ENCODE data around the gene CHMP6.

CHMP6 gene

GRCh38 chr17:80996422-80997305, 5.0 kb downstream of the CHMP6 start:
- no peak for DNase-seq

GRCh38 chr17:80997424-80998117, 5.9 kb downstream of the CHMP6 start:
- no peak for DNase-seq

DNA sequence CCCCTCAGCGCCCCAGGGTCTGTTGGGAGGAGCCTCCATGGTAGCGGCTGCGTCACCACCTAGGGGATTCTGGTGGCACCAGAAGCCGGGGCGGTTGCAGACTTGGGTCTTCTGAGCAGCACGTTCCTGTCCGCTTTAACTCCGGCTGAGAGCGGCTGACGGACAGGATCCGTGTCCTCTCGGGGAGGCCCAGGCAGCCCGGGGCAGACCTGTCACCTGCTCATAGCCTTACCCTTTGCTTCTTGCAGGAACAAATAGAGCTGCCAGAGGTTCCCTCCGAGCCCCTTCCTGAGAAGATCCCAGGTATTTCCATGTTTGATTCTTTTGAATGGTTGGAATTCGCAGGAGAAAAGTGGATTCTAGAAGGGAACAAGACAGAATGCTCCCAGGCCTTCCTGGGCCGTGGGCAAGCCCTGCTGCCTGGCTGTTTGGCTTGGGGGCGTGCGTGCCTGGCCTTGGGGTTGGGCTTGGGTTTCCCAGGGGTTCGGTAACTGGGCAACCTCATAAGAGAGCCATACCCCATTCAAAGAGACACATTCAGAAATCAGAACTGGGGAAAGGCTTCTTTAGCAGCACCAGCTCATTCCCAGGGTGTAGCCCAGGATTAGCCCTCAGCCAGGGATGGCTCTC, 6.6 kb downstream of the CHMP6 start:
- DNase-seq = no peak

GRCh38 chr17:80998748-80999535, 7.3 kb downstream of the CHMP6 start:
- no peak for DNase-seq

DNA sequence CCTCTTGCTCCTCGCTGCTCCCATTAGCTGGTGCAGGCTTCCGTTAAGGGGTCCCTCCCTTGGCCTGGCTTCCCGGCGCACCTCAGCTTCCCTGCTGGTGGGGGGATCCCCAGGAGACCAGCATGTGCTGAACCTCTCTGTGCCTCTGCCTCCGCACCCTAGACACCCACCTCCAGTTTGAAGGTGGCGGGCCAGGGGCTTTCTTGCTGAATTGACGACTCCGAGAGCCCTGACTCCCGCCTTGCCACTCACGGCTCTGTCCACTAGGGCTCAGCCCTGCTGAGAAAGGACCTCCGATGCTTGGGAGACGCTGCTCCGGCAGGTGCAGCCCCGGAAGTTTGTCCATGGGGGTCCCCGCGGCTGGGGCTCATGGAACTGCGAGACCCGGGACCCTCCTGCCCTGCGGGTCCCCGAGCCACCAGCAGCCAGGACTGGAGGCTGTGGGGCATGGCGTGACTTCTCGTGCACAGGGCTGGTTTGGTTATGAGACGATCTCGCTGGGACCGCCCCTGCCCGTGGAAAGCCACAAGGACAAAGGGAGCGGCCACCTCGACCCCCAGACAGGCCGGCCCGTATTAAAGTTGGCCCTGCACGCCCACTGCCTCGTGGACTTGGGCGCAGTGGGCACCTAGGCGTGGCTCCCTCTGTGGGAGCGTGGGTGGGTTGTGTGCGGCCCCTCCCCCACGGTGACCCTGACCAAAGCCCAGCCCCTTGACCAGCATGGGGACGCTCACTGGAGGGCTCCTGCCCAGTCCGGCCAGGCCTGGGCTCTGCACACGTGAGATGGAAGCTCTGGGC, 8.1 kb downstream of the CHMP6 start:
- no peak for DNase-seq

GRCh38 chr17:81000334-81000630, 8.6 kb downstream of the CHMP6 start:
- no peak for DNase-seq

DNA sequence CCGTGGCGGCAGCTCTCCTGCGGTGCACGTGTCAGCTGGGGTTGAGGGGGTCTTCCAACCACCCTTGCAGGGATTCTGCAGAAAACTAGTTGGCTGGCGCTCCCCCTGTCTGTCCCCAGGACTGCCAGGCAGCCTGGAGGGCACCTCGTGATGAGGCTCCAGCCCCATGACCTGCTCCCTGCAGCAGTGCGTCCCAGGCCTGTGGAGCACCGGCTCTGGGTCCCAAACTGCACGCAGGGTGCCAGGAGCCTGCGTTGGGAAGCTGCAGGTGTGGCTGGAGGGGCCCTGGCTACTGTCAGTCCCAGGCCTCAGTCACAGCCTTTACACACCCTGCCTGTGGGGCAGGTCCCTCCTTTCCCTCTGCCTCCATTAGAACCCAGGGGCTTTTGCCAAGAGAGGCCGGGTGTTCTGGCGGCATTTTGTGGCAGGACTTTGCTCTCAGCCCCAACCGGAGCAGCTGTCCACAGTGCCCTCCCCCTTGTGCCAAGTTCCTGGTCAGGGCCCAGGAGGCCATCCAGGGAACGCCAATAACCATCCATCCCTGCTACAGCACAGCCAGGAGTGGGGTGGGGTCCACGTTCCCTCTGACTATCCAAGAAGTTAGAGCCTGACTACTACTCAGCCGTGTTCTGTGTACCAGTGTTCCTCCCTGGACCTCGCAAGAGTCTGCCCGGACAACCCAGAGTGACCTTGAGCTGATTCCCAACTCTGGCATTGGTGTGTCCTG, 9.2 kb downstream of the CHMP6 start:
- no peak for DNase-seq

- no peak for DNase-seq
These were observed 10.4 kb downstream of the CHMP6 start for GRCh38 chr17:81002013-81002384.

GRCh38 chr17:81002409-81003361, 11.0 kb downstream of the CHMP6 start:
- no peak for DNase-seq

DNA sequence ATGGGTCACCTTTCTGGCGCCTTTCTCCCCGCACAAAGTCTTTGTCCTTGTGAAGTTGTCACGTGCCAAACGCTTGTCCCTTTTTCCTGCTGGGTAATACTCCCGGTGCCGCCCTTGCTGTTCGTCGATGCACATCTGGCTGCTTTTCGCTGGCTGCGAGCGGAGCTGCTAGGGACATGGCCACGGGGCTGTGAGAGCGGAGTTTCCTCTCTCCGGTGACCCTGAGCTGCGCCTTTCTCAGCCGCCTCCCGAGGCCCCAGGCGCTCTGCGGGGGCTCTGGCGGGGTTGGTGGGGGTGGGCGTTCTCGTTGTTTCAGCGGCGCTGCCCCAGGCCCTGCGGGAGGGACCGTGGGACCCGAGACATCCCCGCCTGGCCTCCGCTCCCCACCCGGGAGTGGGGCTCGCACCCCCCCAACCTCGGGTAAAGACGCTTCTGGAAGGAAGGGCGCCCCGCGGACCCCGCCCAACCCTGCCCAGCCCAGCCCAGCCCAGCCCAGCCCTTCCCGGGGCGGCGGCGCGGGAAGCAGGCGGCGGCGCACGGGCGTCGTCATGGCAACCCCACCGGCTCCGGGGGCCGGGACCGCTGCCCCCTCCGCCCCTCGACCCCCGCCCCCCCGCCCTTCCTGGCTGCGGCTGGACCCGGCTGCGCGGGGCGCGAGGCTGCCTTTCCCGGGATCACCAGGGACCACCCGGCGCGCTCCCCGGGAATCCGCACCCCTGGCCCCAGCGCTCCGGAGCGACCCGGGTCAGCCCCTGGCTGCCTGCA, 12.3 kb downstream of the CHMP6 start:
- no peak for DNase-seq

- DNase-seq = no peak
These were observed 15.2 kb downstream of the CHMP6 start for GRCh38 chr17:81006891-81007290.

DNA sequence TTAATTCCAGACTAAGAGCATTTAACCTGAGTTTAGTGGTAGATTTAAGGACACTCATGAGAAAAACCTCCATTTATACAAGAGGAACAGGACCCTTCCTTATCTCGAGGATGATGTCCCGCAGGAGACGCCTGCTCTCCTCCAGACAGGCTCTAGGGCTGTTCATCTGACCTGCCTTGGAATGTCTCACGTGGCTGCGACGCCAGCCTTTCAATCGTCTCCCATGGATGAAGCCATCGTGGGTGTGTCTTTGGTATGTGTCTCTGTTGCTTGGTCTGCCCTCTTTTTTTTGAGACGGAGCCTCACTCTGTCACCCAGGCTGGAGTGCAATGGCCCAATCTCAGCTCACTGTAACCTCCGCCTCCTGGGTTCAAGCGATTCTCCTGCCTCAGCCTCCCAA, 16.5 kb downstream of the CHMP6 start:
- DNase-seq = no peak

- DNase-seq = no peak
These were observed 17.5 kb downstream of the CHMP6 start for GRCh38 chr17:81009136-81009535.

- no peak for DNase-seq
These were observed 19.3 kb downstream of the CHMP6 start for GRCh38 chr17:81010935-81011334.

- DNase-seq = no peak
These were observed 20.3 kb downstream of the CHMP6 start for GRCh38 chr17:81011951-81012350.

GRCh38 chr17:81012574-81013447, 21.2 kb downstream of the CHMP6 start:
- no peak for DNase-seq

- no peak for DNase-seq
These were observed 22.0 kb downstream of the CHMP6 start for GRCh38 chr17:81013642-81014041.

- DNase-seq = no peak
These were observed 23.5 kb downstream of the CHMP6 start for GRCh38 chr17:81015136-81015535.

DNA sequence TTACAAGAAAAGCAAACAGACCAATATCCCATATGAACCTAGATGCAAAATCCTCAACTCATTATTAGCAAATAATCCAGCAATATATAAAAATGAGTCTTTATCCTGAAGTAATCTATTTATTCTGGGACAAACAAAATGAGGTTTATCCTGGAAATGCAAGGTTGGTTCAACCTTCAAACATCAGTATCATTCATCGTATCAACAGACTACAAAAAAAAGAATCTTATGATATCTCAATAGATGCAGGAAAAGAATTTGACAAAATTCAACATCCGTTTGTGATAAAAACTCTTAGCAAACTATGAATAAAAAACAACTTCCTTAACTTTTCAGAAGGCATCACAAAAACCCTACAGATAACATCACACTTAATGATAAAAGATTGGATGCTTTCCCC, 24.9 kb downstream of the CHMP6 start:
- no peak for DNase-seq
